Stimulated activated CD8-positive, alpha-beta memory T cell treated with anti-CD3 and anti-CD28 coated beads, Interleukin-12 subunit alpha, Interleukin-12 subunit beta, amount 100 ng/mL, for 1 hour (primary cell): ENCODE results near the gene CENPC.
"Not testable (repeated sequence)": the region's sequence is repeated elsewhere in the genome, so short reads cannot be mapped to it uniquely, and the experiment has no call there.

Experiments used
- DNase-seq: peaks from one replicate; pipeline ENCODE4 v3.0.0-alpha.2; 2020; ENCODE audit warnings: low read depth

CENPC gene

DNA sequence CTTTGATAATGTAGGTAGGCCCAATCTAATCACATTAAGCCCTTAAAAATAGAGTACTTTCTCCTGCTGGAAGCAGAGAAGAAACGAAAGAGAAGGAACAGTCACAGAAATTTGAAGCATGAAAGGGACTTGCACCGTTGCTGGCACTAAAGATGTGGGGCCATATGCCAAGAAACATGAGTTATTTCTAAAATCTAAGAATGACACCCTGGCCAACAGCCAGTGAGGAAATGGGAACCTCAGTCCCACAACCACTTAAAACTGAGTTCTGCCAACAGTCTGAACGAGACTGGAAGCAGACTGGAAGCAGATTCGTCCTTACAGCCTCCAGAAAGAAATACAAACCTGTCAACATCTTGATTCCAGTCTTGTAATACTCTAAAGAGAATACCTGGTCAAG is 70.1 kb downstream of the CENPC start:
- no peak for DNase-seq

DNA sequence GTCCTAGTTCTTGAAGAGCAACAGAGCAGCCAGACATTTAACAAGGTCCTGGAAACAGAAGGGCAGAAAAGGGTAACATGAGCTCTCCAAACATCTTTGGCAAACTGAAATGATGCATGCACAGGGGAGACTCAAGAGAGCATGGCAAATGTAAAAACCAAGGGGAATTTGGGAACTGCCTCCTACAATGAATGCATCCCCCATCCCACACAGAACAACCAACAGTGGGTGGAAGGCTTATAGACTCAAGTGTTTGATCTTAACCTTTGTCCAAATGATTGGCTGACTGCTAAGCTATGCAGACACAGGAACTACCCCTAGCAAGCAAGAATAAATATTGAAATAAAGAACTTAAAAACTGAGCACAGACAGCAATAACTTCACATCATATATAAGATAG is 74.4 kb downstream of the CENPC start:
- DNase-seq, result no peak

DNA sequence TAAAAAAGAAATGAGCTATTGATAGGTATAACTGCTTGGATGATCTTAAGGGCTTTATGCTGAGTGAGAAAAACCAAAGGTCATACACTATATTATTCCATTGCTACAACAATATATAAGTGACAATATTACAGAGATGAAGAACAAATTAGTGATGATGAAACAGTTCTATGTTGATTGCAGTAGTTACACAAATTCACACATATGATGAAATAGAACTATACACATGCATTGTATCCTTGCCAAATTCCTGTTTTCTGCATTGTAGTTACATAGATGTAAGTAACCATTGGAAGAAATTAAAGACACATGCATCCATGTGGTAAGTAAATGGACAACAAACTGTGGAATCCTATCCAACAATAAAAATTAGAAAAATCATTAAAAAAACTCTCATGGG is 76.5 kb downstream of the CENPC start:
- DNase-seq, result no peak

DNA sequence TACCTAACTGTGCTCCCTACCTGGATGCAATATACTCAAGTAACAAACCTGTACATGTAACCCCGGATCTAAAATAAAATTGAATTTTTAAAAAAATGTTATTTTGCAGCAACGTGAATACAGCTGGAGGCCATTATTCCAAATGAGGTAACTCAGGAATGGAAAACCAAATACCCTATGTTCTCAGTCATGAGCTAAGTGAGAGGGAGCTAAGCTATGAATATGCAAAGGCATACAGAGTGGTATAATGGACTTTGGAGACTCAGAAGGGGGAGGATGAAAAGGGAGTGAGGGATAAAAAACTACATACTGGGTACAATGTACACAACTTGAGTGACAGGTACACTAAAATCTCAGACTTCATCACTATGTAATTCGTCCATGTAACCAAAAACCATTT is 78.6 kb downstream of the CENPC start:
- DNase-seq, result no peak

DNA sequence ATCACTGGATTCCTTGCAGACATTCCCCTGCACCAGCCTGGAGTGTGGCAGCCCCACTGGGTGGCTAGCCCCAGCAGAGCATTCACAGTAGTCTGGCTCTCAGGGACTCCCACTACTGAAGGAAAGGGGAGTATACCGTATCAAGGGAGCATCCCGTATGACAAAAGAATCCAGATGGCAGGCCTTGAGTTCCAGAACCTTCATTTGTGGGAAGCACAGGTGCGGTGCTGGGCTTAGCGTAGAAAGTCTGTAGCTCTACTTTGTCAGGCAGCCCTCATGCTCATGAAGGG is 79.6 kb downstream of the CENPC start:
- no peak for DNase-seq

DNA sequence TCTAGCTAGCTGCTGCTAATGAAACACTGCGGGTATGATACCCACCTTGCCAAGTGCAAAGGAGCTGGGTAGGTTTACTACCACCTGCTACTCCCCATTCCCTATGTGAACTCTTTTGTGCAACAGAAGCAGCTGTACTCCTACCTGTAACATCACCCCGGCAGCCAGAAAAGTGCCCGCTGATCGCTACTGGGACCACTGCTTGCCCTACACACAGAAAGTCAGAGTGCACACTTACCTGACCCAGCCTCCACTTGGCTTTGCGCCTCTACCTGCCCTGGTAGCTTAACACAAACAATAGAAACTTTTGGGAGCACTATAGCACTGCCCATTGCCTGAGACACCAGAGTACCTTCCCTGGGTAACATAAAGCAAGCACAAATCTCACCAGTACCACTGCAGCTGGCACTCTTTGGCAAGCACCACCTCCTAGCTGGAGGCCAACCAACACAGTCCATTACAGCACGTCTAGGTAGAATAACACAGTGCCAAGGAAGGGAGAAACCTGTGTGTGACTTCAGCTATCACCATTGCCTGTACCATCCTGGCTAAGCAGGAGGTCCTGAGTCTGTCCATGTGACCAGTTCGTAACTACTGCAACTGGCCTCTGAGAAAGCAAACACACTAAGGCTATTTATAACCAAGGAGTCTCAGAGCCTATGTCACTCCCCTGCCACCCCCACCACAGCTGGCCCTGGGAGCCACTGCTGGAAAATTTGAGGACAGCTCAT is 80.1 kb downstream of the CENPC start:
- no peak for DNase-seq

DNA sequence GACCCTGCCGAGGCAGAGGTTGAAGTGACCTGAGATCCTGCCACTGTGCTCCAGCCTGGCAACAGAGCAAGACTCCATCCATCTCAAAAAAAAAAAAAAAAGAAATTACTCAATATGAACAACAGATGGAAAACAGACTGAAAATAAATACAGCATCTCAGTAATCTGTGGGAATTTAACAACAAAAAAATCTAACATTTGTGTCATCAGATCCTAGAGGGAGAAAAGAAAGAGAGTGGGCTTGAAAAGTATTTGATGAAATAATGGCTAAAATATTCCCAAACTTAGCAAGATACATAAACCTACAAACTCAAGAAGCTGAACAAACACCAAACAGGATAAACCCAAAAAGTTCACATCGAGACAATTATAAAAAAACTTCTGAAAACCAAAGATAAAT is 84.7 kb downstream of the CENPC start:
- DNase-seq, result no peak

DNA sequence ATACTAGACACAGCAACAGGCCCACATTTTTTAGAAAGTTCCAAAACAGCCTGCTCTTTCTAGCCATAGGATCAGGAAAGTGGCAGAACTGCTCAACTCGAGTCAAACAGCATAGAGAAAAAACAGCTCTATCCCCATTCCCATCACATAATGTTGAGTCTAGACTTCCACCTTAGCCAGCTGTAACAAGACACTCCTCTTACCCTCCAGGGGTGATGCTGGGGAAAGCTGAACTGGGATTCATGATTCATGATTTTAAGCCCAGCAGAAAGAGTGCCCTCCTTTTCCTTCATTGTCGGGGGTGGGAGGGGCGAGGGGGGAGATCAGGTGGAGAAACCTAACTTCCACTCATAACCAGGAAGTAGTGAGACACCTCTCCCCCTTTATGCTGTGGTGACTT is 86.1 kb downstream of the CENPC start:
- no peak for DNase-seq

DNA sequence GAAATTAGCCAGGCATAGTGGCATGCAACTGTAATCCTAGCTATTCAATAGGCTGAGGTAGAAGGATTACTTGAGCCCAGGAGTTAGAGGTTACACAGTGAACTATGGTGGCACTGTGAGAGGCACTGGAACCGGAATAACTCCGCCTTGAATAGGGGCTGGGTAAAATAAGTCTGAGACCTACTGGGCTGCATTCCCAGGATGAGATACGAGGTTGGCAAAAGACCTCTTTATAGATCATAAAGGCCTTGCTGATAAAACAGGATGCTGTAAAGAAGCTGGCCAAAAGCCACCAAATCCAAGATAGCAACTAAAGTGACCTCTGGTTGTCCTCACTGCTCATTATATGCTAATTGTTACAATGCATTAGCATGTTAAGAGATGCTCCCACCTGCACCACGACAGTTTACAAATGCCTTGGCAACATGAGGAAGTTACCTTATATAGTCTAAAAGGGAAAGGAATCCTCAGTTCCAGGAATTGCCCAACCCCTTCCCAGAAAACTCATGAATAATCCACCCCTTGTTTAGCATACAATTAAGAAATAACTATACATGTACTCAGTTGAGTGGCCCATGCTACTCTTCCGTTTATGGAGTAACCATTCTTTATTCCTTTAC is 88.6 kb downstream of the CENPC start:
- DNase-seq, result no peak

DNA sequence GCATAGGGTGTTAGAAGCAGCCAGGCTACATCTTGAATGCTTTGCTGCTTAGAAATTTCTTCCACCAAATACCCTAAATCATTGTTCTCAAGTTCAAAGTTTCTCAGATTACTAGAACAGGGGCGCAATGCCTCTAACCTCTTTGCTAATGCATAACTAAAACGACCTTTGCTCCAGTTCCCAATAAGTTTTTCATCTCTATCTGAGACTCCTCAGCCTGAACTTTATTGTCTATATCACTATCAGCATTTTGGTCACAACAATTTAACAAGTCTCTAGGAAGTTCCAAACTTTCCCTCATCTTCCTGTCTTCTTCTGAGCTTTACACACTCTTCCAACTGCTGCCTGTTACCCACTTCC is 92.5 kb downstream of the CENPC start:
- DNase-seq, result not testable (repeated sequence)

DNA sequence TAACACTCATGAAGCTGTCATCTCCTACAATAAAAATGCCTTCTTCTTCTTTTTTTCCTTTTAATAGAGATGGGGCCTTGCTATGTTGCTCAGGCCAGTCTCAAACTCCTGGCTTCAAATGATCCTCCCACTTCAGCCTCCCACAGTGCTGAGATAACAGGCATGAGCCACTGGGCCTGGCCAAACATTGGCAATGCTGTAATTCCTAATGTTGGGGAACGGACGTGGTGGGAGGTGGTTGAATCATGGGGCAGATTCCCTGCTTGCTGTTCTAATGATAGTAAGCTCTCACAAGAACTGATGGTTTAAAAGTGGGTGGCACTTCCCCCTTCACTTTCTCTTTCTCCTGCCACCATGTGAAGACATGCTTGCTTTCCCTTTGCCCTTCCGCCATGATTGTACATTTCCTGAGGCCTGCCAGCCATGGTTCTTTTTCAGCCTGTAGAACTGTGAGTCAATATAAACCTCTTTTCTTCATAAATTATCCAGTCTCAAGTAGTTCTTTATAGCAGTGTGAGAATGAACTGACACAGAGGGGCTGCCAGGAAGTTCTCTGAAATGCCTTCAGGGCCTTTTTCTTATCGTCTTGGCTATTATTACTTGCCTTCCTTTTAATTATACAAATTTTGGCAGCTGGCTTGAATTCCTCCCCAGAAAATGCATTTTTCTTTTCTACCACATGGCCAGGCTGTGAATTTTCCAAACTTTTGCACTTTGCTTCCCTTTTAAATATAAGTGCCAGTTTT is 93.0 kb downstream of the CENPC start:
- DNase-seq, result no peak

DNA sequence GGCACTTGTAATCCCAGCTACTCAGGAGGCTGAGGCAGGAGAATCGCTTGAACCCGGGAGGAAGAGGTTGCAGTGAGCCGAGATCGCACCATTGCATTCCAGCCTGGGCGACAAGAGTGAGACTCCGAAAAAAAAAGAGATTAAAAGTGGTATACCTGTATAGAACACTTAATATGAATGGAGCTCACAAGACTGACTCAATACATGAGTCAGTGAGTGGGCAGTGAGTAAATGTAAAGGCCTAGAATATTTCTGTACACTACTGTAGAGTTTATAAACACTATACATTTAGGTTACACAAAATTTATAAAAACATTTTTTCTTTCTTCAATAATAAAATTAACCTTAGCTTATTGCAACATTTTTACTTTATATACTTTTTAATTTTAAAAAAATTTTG is 93.8 kb downstream of the CENPC start:
- DNase-seq, result no peak

DNA sequence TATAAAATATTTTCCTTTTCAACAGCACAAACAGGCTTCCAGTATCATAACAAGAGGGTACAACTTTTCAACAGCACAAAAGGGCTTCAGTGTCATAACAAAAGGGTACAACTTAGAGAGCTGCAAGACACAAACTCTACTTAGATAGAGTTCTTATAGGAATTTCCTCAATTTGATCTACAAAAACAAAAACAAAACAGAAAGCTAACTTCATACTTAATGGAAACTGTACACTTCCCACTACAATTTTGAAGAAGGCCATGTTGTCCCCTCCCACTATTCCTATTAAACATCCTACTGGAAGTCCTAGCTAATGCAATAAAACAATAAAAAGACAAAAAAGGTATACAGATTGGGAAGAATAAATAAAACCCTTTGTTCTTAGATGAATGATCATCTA is 96.7 kb downstream of the CENPC start:
- DNase-seq, result no peak

DNA sequence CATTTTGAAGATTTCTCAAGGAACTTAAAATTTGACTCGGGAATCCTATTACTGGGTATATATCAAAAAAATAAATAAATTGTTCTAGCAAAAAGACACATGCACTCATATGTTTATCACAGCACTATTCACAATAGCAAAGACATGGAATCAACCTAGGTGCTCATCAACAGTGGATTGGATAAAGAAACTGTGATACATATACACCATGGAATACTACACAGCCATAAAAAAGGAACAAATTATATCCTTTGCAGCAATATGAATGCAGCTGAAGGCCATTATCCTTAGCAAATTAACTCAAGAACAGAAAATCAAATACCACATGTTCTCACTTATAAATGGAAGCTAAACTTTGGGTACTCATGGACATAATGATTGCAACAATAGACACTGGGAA is 97.4 kb downstream of the CENPC start:
- no peak for DNase-seq

DNA sequence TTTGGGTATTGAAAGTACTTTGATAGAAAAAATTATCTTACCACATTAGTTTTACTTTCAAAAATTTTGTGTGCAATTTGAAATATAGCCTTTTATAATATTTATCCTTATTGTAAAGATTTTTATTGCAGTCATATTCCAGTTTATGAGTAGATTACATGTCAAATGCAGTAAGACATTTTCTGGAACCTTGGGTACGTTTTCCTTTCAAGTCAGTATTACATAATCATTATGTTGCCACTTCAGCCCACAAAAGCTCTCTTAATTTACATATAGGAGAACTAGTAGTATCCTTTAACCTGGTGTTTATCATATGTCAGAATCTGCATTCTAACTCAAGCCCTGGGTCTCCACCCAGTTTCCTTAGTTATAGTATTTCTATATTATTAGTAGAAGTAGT is 98.5 kb downstream of the CENPC start:
- no peak for DNase-seq

DNA sequence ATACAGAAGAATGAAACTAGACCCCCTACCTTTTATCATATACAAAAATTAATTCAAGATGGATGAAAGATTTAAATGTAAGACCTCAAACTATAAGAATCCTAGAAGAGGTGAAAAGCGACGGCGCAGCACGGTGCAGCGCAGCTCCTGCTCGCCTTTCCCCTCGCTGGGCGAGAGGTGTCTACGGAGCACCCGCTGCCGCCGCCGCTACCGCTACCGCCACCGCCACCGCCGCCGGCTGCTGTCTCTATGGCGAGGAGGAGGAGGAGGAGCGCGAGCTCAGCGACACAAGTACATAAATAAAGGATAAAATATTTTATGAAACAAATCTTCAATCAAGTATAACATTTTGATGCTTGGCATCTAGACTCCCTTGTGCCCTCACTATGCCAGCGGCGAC is 99.4 kb downstream of the CENPC start:
- not testable (repeated sequence) for DNase-seq

DNA sequence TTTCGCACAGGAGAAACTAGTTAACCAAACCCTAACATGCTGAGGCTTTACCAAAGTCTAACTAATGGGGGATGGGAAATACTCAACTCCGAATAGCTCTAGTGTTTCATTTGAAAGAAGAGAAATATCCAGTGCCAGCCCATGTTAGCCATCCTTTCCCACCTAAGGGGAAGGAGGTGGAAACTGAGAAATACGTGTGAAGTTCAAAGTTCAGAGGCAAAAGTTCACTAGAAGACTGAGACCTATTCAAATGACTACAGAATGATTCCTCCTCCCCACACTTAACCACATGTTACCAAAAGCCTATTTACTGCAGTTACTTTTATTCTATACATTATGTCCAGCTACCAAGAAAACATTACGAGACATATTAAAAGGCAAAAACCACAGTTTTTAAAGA is 106.3 kb downstream of the CENPC start:
- DNase-seq, result no peak

DNA sequence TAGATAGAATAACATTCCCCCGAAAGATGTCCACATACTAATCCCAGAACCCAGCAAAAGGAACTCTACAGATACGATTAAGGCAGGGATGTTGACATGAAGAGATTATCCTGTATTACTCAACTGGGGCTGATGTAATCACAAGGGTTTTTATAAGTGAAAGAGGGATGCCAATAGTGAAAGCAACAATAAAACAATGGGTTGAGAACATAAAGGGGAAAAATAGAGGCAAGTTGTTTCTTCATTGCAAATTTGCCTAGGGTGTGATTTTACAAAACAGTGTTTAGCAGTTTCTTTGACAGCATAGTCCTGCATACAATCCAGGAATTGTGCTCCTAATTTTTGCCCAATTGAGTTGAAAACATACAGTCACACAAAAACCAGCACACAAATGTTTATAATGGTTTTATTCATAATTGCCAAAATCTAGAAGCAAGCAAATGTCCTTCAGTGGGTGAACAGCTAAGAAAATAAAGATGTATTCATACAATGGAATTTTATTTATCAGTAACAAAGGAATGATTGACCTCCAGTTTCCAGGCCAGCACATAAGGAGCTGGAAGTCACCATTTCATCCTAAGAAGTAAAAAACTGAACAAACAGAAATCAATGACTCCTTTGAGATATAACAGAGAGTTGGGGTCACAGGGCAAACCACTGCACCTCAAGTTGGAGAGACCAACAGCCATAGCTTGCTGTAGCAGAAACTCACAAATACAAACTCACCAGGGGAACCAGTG is 107.2 kb downstream of the CENPC start:
- DNase-seq, result no peak

DNA sequence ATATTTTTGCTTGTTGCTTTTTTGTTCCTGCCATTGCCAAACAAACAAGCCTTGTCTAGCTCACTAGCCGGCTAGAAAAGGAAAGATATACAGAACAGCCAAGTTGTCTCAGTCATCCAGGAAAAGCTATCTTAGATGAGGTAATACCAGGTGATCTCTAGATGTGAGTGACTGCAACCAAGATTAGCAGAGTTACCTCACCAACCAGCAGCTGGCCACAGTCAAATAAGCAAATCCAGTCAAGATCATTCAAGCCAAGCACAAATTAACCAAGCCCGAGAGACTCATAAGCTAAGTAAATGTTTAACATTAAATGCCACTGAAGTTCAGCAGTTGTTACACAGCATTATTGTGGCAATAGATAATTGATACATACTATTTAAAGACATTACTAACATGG is 108.6 kb downstream of the CENPC start:
- DNase-seq, result no peak

DNA sequence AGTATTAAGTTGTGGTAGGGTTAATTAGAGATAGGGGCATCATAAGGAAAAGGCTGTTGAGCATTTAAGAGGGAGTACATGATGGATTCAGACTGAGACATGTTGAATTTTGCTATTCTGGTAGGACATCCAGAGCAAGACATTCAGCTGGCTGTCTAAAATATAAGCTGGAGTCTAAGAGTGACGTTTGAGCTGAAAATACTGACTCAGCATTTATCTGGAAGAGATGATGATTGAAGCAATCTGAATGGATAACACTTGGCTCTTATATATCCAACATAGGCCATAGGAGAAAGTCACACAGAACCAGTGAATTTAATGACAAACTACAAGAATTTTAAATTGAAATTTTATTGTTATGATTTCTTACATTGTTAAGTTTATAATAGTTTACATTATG is 114.3 kb downstream of the CENPC start:
- no peak for DNase-seq

DNA sequence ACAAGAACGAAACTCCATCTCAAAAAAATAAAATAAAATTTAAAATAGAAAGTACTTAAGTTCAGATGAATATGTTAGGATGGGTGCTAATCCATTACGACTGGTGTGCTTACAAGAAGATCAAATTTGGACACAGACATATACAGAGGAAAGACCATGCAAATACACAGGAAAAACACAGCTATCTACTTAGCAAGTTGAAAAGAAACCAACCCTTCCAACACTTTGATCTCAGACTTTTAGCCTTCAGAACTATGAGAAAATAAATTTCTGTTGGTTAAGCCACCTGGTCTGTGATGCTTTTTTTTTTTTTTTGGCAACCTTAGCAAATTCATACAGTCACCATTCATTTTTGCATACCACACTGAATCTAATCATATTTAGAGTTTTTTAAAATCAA is 116.5 kb downstream of the CENPC start:
- no peak for DNase-seq
